NCI-H2029 treated with DMSO at 0.1 percent for 48 hours (cell line): ENCODE measurements around the gene TNRC6A.
"Not testable (repeated sequence)": the region's sequence is repeated elsewhere in the genome, so short reads cannot be mapped to it uniquely, and the experiment has no call there.

Source experiments
- DNase-seq: peaks from one replicate; lab custom pipeline; 2025; lab: John Stamatoyannopoulos, UW

TNRC6A gene

GRCh38 chr16:24729243-24729950 is at the start of gene TNRC6A:
Gene TNRC6A, plus strand, starts transcription at chr16:24729651. Its CDS starts 191 bp downstream, at chr16:24729842.
- peak; percentile 40 for DNase-seq

- DNase-seq: no peak
These were observed 47.7 kb upstream of the TNRC6A start for GRCh38 chr16:24681793-24682192.

DNA sequence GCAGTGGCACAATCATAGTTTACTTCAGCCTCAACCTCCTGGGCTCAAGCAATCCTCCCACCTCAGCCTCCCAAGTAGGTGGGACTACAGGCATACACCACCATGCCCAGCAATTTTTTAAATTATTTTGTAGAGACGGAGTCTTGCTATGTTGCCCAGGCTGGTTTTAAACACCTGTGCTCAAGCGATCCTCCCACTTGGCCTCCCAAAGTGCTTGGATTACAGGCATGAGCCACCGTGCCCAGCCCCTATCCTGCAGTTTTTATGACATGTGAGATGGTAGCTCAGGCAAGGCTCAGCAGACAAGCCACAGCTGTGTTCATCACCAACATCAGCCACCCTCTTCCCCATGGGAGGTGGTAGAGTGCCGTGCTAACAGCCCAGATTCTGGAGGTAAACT is 46.2 kb upstream of the TNRC6A start:
- DNase-seq: no peak

DNA sequence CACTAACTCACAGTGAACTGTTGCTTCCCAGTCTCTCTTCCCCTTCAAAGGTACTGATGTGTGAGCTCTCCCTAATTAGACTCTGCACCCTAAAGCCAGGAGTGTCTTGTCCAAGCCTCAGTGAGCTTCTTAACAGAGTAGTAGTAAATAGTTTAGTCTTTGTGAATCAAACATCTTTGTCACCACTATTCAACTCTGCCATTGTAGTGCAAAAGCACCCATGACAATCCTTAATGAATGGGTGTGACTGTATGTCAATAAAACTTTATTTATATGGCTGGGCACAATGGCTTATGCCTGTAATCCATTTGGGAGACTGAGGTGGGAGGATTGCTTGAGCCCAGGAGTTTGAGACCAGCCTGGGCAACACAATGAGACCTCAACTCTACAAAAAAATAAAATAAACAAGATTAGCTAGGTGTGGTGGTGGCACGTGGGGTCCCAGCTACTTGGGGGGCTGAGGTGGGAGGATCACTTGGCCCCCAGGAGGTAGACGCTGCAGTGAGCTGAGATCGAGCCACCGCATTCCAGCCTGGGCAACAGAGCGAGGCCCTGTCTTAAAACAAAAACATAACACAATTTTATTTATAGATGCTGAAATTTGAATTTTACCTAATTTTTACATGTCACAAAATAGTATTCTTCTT is 45.5 kb upstream of the TNRC6A start:
- no peak for DNase-seq

DNA sequence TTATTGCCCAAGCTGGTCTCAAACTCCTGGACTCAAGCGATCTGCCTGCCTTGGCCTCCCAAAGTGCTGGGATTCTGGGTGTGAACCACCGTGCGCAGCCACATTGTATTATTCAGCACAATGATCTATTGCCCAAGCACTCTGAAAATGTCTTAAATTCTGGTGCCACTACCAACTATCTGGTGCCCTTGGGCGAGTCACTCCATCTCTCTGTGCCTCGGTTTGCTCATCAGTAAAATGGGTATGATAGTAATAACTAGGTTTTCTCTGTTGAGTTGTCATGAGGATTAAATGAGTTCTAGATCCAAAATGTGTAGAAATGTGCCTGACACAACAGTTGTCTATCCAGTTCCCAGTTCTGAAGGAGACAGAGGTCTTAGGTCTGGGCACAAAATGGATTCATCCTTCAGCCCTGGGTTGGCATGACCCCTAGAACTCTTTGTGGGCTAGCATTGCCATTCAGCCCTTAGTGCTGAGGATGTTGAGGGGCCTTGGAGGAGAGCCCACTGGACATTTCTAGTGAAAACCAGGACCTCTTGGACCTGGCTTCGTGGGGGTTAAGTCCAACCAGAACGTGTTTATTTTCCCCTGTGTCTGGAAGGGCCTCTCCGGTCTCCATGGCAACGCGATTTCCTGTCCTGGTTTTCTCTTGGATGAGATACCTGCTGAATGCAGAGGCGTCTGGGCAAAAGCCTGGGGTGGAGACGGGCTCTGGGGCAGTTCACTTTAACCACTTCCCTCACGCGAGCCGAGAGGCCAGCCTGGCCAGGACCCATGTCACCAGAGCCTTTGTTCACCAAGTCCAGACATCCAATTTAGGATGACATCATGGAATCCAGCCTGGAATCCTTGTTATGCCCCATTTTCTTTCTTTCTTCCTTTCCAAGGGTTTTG is 43.7 kb upstream of the TNRC6A start:
- peak; percentile 39 for DNase-seq

- DNase-seq: no peak
These were observed 42.8 kb upstream of the TNRC6A start for GRCh38 chr16:24686678-24687077.

GRCh38 chr16:24688359-24688758 is 41.1 kb upstream of the TNRC6A start:
- no peak for DNase-seq

DNA sequence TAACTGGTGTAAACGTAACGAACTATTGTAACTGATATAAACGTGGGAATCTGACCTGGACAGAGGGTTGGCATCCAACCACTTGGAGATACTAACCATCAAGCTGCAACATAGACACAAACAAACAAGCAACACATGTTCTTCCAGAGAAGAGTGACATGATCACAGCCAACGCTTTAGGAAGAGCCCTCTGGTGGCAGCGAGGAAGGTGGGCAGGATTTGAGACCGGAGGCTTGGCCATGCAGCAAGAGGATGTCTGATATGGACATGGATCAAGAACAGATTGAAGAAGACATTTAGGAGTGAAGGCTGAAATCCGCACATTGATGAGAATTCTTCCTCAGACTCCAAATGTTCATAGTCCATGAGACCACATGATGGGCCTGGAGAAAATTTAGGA is 40.3 kb upstream of the TNRC6A start:
- no peak for DNase-seq

GRCh38 chr16:24692854-24693253 is 36.6 kb upstream of the TNRC6A start:
- DNase-seq: no peak

DNA sequence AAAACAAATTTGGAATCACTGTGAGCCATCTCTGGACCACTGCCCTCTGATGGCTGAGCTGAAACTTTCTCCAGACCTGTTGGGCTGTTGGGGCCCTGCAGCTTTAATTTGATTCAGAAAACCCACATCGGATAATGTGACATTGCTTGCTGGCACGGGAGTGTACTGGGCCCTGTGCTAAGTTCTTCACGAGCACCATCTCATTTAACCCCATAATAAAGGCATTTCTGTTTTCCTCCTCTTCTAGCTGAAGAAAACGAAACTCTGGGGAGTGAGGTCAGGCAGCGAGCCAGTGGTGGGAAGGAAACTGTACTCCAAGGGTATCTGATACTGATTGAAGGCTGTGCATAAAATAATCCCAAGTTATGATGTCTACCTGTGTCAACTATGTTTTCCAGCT is 34.5 kb upstream of the TNRC6A start:
- DNase-seq: no peak

DNA sequence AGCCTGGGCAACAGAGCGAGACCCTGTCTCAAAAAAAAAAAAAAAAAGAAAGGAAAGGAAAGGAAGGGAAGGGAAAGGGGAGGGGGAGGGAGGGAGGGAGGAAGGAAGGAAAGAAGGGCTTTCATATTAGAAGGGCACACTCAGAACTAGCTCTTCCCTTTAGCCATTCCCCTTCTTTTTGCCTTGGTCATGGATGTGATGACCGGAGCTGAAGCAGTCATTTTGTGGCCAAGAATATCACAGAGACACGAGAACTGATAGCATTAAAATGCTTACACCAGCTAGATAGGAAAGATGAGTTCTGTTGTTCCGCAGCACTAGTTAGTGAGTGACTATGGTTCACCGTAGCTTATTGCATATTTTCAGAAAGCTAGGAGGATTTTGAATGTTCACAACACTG is 32.8 kb upstream of the TNRC6A start:
- no peak for DNase-seq

DNA sequence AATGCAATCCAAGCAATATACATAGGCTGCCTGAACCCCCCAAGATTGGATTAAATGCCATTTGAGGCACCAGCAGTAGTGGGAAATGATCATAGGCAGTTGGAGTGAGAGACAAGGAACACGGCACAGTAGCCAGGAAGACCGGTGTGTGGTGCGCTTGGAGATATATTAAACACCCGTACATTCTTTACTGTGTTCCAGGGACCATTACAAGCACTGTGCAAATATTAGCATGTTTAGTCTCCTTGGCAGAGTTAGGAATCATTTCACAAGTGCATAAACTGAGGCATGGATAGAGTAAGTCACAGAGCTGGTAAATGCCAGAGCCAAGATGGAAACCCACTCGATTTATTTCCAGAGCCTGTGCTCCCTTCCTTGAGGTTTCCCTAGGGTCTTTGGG is 31.1 kb upstream of the TNRC6A start:
- no peak for DNase-seq

DNA sequence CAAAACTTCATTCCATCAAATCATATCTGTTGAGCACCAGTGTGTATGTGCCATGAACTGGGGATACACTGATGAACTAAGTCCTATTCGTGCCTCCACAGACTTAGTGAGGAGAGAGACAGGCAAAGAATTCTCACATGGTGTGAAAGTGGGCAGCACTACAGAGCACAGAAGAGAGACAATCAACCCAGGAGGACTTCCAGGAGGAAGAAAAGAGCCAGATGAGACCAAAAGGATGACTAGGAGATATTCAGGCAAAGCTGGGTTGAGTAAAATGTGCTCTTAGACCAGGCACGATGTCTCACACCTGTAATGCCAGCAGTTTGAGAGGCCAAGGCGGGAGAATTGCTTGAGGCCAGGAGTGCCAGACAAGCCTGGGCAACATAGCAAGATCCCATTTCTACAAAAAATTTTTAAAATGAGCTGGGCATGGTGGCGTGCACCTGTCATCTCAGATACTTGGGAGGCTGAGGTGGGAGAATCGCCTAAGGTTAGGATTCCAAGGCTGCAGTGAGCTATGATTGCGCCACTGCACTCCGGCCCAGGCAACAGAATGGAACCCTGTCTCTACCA is 30.2 kb upstream of the TNRC6A start:
- no peak for DNase-seq

DNA sequence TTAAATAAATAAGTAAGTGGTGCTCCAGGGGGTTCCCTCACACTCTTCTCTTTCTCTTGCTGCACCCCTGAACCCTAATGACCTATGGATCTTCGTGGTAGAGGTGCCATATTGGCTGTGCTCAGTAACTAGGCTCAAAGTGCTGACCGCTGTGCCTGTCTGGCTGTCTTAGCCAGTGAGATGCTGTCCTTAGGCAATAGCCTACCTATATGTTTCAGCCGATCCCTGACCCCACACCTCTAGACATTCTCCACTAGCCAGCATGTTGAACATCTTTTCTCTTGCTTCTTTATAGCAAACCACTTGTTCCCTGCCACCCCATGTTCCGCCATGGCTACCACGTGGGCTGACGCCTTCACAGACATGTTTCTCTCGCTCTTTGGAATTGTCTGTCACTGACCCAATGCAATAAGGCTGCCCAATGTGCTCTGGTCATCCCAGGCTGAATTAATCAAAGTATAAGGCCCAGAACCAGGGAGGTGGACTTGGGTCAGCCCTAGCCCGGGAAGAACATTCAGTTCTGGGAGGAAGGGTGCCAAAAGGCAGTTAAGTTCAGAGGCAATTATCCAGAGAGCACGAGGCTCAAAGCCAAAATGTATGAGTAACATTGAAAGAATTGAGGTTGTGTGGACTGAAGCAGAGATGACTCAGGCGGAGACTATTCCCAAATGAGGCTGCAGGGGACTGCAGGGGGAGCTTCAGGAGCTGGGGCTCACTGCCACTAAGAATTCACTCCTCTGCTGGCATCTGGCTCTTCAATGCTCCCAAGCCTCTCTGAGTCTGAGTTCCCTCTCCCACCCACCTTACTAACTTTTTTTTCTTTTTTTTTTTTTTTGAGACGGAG is 28.7 kb upstream of the TNRC6A start:
- DNase-seq: no peak

DNA sequence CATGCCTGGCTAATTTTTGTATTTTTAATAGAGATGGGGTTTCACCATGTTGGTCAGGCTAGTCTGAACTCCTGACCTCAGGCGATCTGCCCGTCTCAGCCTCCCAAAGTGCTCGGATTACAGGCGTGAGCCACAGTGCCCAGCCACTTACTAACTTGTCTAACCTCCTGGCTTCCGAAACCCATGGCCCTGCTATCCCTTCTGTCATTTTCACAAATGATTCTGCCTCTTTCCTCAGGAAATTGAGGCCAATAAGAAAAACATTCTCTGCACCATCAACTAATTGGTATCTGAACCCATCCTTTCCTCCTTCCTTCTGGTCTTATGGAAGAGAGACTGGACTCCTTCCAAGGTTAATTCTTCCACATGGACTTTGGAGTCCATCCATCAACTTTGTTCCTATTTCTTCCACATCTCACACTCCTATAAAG is 27.9 kb upstream of the TNRC6A start:
- no peak for DNase-seq

- DNase-seq: not testable (repeated sequence)
These were observed 21.7 kb upstream of the TNRC6A start for GRCh38 chr16:24707760-24708159.

- DNase-seq: no peak
These were observed 16.1 kb upstream of the TNRC6A start for GRCh38 chr16:24713379-24713778.

DNA sequence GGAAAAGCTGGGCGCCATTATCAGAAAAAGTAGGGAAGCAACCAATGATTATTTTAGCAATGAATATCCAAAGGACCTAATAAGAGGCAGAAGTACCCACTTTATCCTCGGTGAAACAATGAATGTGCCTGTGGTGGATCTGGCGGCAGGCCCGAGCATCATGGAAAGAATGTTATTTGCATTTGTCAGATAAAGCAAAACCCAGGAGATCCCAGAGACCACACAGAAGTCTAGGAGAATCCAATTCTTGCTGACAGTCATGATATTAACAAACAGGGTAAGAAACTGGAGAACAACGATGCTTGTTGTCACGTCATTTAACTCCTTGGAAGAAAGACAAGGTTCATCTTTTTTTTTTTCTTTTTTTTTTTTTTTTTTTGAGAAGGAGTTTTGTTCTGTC is 12.0 kb upstream of the TNRC6A start:
- DNase-seq: no peak

- no peak for DNase-seq
These were observed 10.4 kb upstream of the TNRC6A start for GRCh38 chr16:24718967-24719521.

DNA sequence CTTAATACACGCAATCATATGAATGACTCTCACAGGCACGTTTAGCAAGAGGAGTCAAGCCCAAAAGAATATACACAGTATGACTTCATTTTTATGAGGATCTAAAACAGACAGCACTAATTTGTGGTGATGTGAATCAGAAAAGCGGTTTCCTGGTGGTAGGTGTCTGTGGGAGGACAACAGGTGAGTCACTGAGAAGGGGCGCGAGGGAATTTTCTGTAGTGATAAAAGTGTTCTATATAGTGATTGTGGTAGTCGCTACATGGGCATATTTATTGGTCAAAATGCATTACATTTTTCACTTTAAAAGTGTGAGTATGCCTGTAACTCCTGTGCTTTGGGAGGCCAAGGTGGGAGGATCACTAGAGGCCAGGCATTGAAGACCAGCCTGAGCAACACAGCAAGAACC is 7.6 kb upstream of the TNRC6A start:
- DNase-seq: no peak

GRCh38 chr16:24723663-24724062 is 5.8 kb upstream of the TNRC6A start:
- DNase-seq: no peak
